Activated T-helper 17 cell treated with anti-CD3 and anti-CD28 coated beads, Interleukin-2, amount 50 U/mL, for 72 hours (primary cell): ENCODE data around the gene ELL2. TPM values are rescaled to one million over a fixed set of nuclear protein-coding genes. Genes with fewer than 3 reads are reported as not detected.
A peak's percentile ranks its signal among the peaks of the same experiment; 100 is the strongest.
"Not testable (repeated sequence)": the region's sequence is repeated elsewhere in the genome, so short reads cannot be mapped to it uniquely, and the experiment has no call there.

Source experiments
- ATAC-seq: fragments of 150-1000 bp; cut with Tn5 transposase; replicated peaks from 2 replicates; pipeline ENCODE4 v1.10.0; 2021; ENCODE audit warnings: mild to moderate bottlenecking, moderate library complexity
- H3K27ac Mint-ChIP-seq: one replicate; pipeline ENCODE4 v1.8.0; 2022; ENCODE audit warnings: mixed read lengths
- H3K27me3 Mint-ChIP-seq: one replicate; pipeline ENCODE4 v1.8.0; 2022; ENCODE audit warnings: mixed read lengths
- H3K36me3 Mint-ChIP-seq: one replicate; pipeline ENCODE4 v1.8.0; 2022; ENCODE audit warnings: low read depth, mild to moderate bottlenecking, mixed read lengths
- H3K4me1 Mint-ChIP-seq: one replicate; pipeline ENCODE4 v1.8.0; 2022; ENCODE audit warnings: mixed read lengths
- H3K4me3 Mint-ChIP-seq: one replicate; pipeline ENCODE4 v1.8.0; 2022; ENCODE audit warnings: mild to moderate bottlenecking, mixed read lengths
- H3K9me3 Mint-ChIP-seq: one replicate; pipeline ENCODE4 v1.8.0; 2022; ENCODE audit warnings: mixed read lengths
- total RNA-seq, 2 donors: library from RNA; stranded (reverse); gene quantifications; one replicate each; pipeline ENCODE4 v1.2.3, GENCODE V29; 2022

Gene ELL2
- total RNA-seq, 2 donors from 2014 or later: 159 to 172 TPM

DNA sequence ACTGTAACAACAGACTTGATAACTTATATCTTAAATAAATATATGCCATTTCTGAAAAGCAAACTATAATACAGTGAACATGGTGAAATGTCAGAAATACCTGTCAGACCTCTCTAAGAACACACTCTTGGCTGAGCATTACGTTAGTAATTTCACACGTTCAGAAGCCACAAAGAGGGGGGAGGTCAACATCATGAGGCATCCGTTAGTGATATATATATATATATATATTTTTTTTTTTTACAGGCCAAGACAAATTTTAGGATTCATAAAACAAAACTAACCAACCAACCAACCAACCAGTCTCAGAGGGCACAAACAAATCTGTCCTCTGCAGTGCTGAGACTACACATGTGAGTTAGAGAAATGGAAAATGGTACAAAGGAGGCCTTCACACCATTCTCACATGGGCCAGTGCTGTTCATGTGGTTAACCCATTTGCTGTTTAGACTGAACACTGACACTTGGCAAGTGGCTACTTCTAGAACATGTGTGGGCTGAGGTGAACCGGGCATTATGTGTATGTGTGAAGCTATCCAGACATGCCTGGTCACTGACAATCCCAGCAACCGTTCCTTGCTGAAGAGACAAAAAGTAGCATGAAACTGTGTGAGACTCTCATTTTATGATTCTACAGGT lies 54.5 kb downstream of the ELL2 start:
- Mint-ChIP-seq H3K4me1 (peaks cover 17% of the 10 kb centered on the region), H3K4me3 (no peak overlapping the region), H3K9me3 (no peaks in the 10 kb centered on the region), H3K27ac (no peak overlapping the region), H3K36me3 (peaks cover 95% of the 10 kb centered on the region), H3K27me3 (no peaks in the 10 kb centered on the region)
- no peak for ATAC-seq

DNA sequence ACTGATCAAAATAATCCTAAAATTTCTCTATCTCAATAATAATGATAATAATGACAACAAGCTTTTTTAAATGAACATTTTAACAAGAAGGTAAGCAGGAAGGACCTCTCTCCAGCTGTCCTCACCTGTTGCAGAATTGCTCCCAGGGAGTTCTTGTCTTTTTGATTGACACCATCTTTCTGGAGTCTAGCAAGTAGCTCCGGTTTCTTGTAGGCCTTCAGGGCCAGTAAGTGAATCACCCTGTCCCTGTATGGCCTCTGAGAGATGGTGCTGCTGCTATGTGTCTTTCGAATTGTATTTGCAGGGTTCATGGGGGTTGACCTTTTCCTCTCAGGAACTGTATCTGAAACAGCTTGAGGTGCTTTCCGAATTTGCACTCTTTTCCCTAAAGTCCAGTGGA lies 55.3 kb downstream of the ELL2 start:
- not testable (repeated sequence) for H3K4me3 Mint-ChIP-seq, ATAC-seq, H3K9me3 Mint-ChIP-seq, H3K27me3 Mint-ChIP-seq, H3K27ac Mint-ChIP-seq
- Mint-ChIP-seq H3K4me1 (peaks cover 25% of the 10 kb centered on the region), H3K36me3 (peaks cover 95% of the 10 kb centered on the region)

DNA sequence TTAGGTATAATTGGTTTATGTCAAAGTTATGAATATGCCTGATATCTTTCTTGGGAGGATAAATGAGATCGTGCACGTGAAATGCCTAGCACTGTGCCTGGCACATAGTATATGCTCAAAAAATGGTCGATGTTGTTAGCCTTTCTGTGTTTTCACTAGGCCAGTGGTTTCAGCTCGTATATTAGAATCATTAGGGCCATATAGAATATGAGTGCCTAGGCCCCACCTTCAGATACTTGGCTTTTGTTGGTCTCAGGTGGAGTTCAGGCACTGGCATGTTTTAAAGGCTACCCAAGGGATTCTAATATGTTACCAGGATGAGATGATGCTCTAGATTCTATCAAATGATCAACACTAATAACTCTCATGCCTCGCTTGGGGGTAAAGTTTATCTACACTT lies 56.8 kb downstream of the ELL2 start:
- Mint-ChIP-seq H3K4me1 (peaks cover 20% of the 10 kb centered on the region), H3K4me3 (no peak overlapping the region), H3K27ac (no peak overlapping the region), H3K36me3 (peaks cover 95% of the 10 kb centered on the region), H3K9me3 (no peaks in the 10 kb centered on the region), H3K27me3 (no peaks in the 10 kb centered on the region)
- ATAC-seq: no peak

DNA sequence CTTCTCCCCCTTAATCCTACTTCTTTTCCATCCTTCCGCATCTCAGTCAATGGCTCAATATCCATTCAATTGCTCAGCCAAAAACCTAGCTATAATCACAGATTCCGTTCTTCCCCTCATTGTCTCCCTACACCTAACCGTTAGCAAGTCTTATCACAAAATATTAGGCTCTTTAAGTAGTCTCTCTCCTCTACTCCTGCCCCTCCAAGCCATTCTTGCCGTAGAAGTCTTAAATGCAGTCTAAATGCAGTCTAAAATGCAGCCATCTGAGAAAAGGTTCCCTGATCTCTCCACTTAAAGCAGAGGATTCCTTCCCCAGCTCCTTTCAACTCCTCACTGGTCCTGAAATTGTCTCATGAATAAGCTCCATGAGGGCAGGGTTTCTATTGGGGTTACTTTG lies 57.8 kb downstream of the ELL2 start:
- Mint-ChIP-seq H3K27me3 (no peaks in the 10 kb centered on the region), H3K36me3 (peaks cover 95% of the 10 kb centered on the region), H3K4me1 (peaks cover 16% of the 10 kb centered on the region), H3K27ac (no peak overlapping the region), H3K9me3 (no peaks in the 10 kb centered on the region), H3K4me3 (no peak overlapping the region)
- ATAC-seq: no peak

DNA sequence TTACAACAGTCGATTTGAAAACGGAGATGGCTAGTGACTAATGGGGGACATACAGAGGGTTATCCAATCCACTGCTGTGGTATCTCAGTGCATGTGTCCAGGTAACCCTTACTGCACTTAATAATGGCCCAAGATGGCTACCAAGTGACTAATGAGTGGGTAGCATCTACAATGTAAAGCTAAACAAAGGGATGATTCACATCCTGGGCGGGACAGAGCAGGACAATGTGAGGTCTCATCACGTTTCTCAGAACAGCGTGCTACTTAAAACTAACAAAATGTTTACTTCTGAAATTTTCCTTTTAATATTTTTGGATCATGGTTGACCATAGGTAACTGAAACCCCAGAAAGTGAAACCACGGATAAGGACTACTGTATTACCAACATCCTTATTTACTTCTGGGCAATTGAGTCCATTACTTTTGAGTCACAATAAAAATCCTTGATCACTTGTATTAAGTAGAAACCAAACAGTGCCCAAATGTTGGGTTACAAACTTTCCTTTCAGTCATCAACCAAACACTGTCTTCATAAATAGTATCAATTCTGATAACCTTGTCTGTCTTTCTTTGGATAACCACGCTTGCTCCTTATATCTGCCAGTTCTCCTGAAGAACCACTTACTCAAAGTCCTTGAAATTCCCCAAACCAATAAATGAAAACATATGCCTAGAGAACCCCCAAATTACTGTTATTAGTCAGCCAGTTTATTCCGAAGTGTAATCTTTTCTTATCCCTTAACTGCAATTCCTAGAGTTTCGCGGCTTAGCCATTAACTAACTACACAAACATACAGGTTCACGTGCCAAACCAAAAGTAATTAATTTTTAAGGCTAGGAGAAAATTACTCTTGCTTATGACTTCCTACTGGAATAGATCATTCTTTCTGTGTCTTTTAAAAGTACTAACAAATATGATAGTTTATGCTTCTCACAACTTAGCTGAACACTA lies 59.7 kb downstream of the ELL2 start:
- Mint-ChIP-seq H3K4me3 (no peak overlapping the region), H3K4me1 (peaks cover 21% of the 10 kb centered on the region), H3K27me3 (no peaks in the 10 kb centered on the region), H3K27ac (peak overlapping the region; percentile 78), H3K9me3 (no peaks in the 10 kb centered on the region), H3K36me3 (peaks cover 96% of the 10 kb centered on the region)
- peak; percentile 92 for ATAC-seq

DNA sequence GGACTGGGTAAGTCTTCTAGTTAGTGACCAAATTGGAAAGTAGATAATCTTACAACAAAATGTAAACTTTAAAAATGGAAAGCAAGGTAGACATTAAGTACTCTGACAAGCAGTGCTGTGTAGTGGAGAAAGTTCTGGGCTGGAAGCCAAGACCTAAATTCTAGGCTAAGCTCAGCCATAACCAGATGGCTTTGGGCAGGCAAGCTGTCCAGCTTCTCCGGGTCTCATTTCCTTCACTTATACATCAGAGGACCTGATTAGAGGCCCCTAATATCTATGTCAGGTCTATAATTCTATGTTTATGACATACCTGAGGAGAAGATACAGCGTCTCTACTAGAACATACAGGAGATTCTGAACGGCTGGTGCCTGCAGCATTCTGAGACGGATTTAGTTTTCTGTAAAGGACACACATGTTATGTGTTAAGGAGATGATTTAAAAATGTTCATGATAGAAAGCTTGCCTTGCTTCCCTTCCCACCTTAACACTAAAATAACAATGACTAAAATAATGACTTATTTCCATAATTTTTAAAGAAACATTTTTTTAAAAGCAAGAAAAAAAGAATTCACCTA lies 61.2 kb downstream of the ELL2 start:
- peaks cover 98% of the 10 kb centered on the region for H3K36me3 Mint-ChIP-seq
- ATAC-seq: no peak

DNA sequence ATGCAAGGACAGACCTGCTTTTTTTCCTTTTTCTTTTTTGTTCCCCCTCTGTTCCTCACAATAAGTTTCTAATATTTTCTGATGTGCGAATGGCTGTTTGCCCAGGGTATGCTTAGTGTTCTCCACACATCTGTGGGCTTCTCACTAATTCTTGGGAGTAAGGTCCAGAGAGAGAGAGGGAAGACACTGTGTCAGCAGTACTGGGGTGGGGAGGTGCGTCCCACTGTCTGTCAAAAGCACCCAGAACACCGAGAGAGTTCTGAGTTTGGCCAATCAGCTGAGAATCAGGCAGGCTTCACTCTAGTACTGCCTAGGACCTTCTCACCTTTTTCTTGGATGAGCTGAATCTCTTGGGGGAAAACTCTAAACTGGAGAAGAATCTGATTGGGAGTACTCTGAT lies 61.8 kb downstream of the ELL2 start:
- H3K36me3 Mint-ChIP-seq: peaks cover 98% of the 10 kb centered on the region
- no peaks in the 10 kb centered on the region for H3K9me3 Mint-ChIP-seq
- no peaks in the 10 kb centered on the region for H3K27me3 Mint-ChIP-seq
- no peak overlapping the region for H3K4me3 Mint-ChIP-seq
- ATAC-seq: no peak
- no peak overlapping the region for H3K27ac Mint-ChIP-seq
- H3K4me1 Mint-ChIP-seq: peaks cover 21% of the 10 kb centered on the region

More for the DNA sequence above, 61.2 kb downstream of the ELL2 start:
- Mint-ChIP-seq H3K9me3 (no peaks in the 10 kb centered on the region), H3K27ac (no peak overlapping the region), H3K27me3 (no peaks in the 10 kb centered on the region), H3K4me1 (peaks cover 21% of the 10 kb centered on the region), H3K4me3 (no peak overlapping the region)

DNA sequence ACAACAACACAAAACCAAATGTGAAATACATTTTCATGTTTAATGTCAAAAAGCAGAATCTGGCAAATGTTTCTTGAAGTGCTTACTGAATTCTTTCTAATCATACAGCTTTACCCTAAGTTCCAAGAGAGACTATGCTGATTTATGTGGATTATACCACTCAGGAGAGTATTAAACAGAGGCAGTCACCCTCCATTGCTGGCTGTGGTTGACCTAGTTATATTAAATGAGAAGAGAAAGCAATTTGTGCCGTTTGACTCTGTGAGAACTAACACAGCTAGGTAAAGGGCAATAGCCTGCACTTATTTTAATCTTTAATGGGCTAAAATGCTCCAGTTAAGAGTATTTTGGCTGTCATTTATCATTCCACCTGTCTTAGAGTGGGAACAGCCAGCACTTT lies 62.6 kb downstream of the ELL2 start:
- peaks cover 21% of the 10 kb centered on the region for H3K4me1 Mint-ChIP-seq
- no peak overlapping the region for H3K27ac Mint-ChIP-seq
- ATAC-seq: no peak
- H3K36me3 Mint-ChIP-seq: peaks cover 100% of the 10 kb centered on the region
- H3K4me3 Mint-ChIP-seq: no peak overlapping the region
- no peaks in the 10 kb centered on the region for H3K9me3 Mint-ChIP-seq
- no peaks in the 10 kb centered on the region for H3K27me3 Mint-ChIP-seq

DNA sequence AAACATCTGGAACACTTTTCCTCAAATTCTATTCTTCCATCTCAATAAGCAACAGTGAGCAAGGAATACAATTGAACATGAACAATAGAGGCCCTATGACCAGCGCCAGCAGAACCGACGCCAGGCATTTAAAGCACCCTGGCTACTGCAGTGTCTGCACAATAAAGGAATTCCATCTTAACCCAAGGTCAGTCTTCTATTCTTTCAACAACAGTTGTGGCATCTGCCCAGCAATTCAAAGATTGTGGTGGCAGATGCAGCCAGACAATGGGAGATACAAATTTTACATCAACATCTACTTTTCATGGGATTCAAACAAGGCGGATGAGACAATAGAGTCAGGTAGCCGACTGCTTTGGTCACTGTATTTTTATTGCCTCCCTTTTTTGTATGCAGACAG lies 65.9 kb downstream of the ELL2 start:
- H3K27ac Mint-ChIP-seq: peak overlapping the region; percentile 46
- H3K4me3 Mint-ChIP-seq: no peak overlapping the region
- ATAC-seq: no peak
- peaks cover 100% of the 10 kb centered on the region for H3K36me3 Mint-ChIP-seq
- peaks cover 5% of the 10 kb centered on the region for H3K4me1 Mint-ChIP-seq
- H3K9me3 Mint-ChIP-seq: no peaks in the 10 kb centered on the region
- H3K27me3 Mint-ChIP-seq: no peaks in the 10 kb centered on the region

DNA sequence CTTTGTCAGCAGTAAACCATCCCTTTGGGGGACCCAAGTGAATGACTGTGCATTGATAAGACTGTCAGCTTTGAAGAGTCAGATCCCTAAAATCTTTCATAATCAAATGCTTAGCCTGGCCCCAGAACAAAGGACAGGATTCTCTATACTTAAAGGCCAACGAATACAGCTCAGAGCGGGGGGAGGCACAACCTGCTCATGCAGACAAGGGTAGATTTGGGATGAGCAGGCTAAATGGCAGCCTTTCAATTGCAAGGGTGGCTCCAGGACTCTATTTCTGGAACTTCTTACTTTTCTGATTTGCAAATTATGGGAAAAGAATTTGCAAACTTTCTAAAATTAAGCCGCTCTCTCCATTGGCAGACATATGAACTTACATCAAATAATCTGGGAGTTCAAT lies 66.4 kb downstream of the ELL2 start:
- Mint-ChIP-seq H3K27me3 (no peaks in the 10 kb centered on the region), H3K27ac (peak overlapping the region; percentile 46), H3K4me3 (no peak overlapping the region), H3K9me3 (no peaks in the 10 kb centered on the region), H3K4me1 (peaks cover 5% of the 10 kb centered on the region), H3K36me3 (peaks cover 100% of the 10 kb centered on the region)
- ATAC-seq: no peak

DNA sequence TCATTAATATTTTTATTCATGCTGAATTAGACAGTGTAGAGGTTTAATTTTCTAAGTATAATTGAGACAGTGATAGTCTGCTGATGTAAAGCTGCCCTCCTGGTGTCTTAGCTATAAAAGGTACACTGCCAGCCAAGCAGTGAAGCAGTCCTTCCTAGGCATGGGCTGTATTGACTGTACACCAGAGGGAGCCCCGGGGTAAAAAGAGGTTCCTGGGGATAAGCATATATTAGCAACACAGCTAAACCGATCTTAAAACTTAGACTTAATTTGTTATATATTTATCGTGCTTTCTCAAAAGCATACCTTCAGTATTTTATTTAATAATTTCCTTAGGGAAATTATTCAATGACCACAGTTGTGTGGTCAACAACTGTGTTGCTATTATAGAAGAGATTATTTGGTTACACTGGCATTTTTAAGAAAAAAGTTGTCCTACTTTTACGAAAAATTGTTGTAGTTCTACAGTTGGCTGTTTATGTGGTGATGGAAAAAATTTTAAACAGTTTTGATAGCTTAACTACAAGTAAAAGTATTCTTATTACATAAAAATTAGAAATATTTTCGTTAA lies 68.8 kb downstream of the ELL2 start:
- Mint-ChIP-seq H3K9me3 (no peaks in the 10 kb centered on the region), H3K27me3 (no peaks in the 10 kb centered on the region), H3K4me3 (no peak overlapping the region), H3K27ac (no peak overlapping the region), H3K36me3 (peaks cover 100% of the 10 kb centered on the region), H3K4me1 (no peaks in the 10 kb centered on the region)
- peak; percentile 48 for ATAC-seq

DNA sequence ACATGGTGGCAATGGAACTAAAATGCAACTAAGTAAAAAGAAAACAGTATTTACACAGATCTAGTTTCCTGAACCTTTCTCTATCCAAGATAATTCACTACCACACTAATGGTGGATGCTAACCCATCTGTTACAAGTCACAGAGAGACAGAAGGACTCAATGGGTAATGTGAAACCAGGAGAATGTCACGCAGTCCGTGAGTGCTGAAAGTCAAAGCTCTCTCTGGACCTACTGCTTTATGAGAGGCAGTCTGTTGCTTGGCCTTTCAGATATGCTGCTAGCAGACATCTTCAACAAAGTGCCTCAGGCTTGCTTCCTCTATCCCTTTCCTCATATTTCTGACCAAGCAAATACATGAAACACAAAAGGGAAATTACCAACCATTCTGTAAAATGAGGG lies 70.2 kb downstream of the ELL2 start:
- no peaks in the 10 kb centered on the region for H3K9me3 Mint-ChIP-seq
- H3K27me3 Mint-ChIP-seq: no peaks in the 10 kb centered on the region
- no peaks in the 10 kb centered on the region for H3K4me1 Mint-ChIP-seq
- ATAC-seq: no peak
- H3K36me3 Mint-ChIP-seq: peaks cover 100% of the 10 kb centered on the region
- no peak overlapping the region for H3K27ac Mint-ChIP-seq
- no peak overlapping the region for H3K4me3 Mint-ChIP-seq

DNA sequence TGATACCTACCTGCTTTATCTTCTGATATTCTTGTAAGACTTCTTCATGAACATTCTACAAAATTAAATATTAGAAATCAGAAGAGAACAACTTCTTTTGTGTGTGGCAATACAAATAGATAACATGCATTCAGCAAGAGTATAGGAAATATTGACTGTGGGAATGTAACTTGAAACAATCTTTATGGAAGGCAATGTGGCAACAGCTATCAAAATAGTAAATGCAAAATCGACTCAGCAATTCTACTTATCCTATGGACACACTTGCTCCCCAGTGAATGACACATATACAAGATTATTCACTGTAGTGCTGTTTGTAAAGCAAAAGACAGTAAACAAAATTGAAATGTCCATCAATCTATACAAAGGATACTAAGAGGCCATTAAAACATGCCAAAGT lies 72.6 kb downstream of the ELL2 start:
- Mint-ChIP-seq H3K9me3 (no peaks in the 10 kb centered on the region), H3K27me3 (no peaks in the 10 kb centered on the region)

DNA sequence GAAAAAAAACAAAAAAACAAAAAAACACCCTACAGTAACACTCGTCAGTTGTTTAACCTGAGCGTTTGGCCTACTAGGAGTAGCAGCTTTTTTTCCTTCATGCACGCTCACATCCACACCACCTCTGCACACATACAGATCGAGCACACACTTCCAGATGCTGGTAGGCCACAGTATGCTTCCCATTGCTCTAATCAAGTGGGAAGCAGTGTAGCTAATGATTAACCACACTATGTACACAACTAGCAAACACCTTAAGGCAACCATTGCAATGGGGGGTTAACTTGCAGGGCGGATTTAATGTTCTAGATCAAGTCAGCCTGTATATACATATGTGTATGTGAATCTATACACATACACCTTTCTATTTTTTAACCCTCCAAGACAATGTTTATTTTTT lies 73.7 kb downstream of the ELL2 start:
- Mint-ChIP-seq H3K4me3 (no peak overlapping the region), H3K27me3 (no peaks in the 10 kb centered on the region), H3K9me3 (no peaks in the 10 kb centered on the region), H3K36me3 (peaks cover 83% of the 10 kb centered on the region), H3K27ac (no peak overlapping the region), H3K4me1 (peaks cover 12% of the 10 kb centered on the region)
- no peak for ATAC-seq

More for the DNA sequence above, 72.6 kb downstream of the ELL2 start:
- H3K36me3 Mint-ChIP-seq: peaks cover 90% of the 10 kb centered on the region
- no peak overlapping the region for H3K4me3 Mint-ChIP-seq
- peaks cover 4% of the 10 kb centered on the region for H3K4me1 Mint-ChIP-seq
- ATAC-seq: no peak
- no peak overlapping the region for H3K27ac Mint-ChIP-seq
